Amygdala (tissue), 56 donors: ENCODE results near the gene DSCAM.

ENCODE experiments used
- DNase-seq, 56 donors: peaks; one replicate each; lab custom pipeline; 2025; lab: John Stamatoyannopoulos, UW

DSCAM gene

DNA sequence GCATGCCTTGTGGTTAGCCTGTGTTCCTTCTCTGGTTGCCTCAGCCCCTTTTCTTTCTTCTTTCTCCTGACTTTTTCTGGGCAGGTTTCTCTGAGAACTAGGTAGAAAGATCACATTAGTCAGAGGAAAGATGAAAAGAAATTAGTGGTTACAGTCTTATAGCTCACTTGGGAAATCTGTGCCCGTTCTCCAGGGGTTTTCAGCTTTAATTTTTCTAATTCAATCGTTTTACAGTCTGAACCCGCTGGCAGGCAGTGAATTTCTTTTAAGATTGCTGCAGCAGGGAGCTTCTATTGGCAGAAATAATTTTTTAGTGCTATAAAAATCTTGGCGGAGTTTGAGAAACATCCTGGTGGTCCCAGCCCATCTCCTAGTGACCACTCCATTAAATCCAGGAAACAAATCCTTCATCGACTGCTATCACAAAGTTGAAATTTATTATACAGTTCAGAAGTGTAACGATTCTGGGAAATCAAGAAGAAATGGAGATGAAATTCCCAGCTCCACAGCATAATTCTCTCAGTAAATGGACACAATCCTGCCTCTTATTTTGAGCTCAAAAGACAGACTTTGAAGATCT lies 866.6 kb downstream of the DSCAM start:
- no peak for DNase-seq

DNA sequence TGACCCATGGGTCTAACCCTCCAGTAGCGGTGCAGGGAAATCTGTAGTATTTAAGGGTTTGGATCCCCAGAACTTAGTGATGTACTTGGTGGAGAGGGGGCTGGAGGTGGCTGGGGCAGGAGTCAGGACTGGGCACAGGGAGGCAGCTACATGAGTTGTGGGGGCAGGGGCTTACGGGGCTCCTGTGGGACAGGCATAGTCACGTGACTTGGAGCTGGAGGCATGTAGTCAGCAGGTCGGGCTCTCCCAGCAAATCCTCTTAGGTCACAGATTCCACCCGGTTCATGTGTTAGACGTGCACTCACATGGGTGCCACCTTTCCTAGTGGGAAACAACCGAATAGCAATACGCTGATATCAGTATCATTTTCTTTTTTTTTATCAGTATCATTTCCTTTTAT lies 867.6 kb downstream of the DSCAM start:
- DNase-seq: no peak

DNA sequence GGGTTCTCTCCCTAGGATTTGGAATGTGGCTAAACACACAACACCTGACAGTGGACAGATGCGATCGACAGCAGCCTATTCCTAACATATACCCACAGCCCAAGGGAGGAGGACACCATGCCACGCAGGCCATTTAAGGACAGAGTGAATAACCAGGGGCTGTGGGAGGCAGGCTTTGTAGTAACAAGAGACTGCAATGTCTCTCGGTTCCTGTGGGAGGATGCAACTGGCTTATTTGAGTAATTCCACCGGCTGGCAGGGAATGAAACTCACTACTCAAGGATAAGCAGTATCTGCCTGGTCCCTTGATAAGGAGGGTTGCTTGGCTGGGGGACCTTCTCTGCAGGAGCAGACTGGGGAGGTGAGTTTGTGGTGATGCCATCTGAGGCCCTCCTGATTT lies 870.2 kb downstream of the DSCAM start:
- peak in 7 of 56 donors; percentile 2 to 13 (median 7) for DNase-seq

DNA sequence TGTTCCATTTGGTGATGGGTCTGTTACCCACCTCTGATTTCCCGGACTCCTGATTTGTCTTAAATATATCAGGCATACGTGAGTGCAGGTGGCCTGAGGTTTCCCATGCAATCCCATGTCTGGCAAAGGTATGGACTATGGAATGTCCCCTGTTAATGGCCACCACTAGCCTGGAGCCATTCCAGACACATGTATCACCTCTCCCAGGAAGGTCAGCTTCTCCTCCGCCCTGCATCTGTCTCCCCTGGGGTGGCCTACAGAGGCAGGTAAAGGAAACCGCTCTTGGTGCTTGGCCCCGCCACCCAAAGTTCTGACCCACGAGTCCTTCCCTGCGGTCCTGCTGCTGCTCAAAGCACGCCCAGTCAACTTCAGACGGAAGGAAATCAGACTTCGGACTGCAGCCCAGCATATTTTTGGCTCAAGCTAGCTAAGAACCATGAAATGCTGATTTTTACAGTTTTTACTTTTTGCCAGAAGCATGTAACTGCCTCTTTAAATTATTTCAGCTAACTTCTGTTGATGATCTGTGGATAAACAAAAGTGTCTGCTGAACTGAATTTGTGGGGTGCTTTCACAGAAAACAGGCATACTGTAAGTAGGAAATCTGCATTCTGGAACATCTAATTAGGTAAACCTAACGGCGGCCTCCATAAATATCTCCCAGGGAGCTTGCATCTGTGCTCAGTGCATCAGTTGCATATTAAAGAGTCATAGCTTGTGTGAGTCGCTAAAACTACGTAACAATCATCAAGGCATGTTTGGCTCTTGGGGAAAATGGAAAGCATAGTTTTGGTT lies 873.8 kb downstream of the DSCAM start:
- DNase-seq: no peak

- no peak for DNase-seq
Measured at GRCh38 chr21:39972471-39972870, 874.5 kb downstream of the DSCAM start.

DNA sequence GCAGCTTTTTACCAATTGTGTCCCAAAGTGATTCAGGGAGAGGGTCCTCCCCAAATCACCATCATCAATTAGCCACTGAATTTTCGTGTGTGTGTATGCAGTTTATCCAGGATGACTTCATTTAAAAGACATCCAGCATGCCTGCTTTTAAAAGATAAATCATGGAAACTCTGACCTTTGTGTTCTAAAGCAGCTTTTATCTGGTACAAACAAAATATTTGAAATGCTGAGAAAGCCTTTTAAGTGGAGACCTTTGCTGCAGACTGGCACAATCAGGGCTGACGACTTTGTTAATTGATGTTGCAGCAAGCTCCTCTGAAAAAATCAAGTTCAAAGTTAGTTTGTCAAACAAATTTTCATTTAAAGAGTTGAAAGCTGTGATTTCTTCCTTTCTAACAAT lies 875.0 kb downstream of the DSCAM start:
- no peak for DNase-seq

GRCh38 chr21:39969691-39970364 lies 877.1 kb downstream of the DSCAM start:
- no peak for DNase-seq

DNA sequence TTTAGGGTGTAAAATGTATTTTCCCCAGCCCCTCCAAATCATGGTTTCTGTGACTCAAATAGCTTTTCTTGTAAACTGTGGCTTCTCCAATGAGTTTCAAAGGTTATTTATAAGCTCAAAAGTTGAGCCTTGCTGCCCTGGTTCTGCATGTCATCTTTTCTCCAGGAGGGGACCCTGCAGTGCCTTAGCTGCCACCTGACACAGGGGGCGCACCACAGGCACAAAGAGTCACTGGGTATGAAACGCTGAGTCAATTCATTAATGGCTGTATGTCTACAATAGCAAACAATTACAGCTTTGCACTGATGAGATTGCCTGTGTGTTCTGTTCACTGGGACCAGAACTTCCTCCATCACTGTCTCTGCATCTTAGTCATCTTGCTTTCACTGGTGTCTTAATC lies 878.9 kb downstream of the DSCAM start:
- DNase-seq: no peak

DNA sequence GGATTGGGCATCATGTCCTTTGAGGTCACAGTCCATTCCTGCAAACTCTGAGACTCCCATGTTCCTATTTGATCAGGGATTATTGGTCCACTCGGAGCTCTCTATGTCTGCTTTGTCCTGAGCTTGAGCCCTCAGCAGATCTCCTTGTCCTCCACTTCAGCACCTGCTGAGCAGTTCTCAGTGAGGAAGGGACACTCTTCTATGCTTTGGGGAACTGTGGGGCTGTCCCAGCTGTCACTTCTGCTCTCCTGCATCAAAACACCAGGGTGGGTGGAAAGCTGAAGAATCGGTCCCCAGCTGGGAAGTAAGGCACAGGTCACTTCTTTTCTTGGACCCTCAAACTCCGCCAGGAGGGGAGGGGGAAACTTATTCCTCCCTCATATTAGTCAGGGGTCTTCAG lies 880.2 kb downstream of the DSCAM start:
- DNase-seq: no peak

DNA sequence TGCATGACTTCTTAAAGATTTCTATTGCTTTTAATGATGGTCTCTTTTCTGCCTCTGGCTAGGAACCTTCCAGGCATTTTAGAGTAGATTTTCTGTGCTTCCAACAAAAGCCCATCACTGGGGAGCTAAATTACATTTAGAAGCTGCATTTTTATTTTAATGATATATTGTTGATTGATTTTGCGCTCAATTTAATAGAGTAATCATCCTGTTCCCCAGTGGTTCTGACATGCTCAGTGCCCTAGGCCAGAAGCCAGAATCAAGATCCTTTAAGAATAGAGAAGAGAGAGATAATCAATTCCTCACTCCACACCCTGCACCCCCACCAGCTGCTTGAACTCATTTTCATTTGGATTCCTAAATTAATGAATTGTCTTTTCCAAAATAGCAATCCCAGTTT lies 881.9 kb downstream of the DSCAM start:
- no peak for DNase-seq

GRCh38 chr21:39961251-39961650 lies 885.7 kb downstream of the DSCAM start:
- DNase-seq: no peak
